ENCODE measurements around the gene BTN2A1.

DNA sequence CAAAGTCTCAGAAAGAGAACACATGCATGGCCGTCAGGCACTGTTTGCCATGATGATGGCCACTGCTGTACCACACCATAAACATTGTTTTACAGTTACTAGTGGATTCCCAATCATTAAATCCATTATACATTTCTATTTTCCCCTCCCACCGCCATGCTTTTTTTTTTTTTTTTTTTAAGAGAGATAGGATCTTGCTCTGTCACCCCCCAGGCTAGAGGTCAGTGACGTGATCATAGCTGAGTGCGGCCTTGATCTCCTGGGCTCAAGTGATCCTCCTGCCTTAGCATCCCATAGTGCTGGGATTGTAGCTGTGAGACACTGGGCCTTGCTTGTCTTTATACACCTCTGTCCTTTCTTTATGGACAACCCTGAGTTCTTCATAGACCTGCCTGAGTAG is 21.7 kb upstream of the BTN2A1 start:
- TF ChIP-seq POLR2AphosphoS5 (IDR thresholded peaks at IDR 0.05; ENCODE audit: borderline replicate concordance, low read depth, low read length) (no peak), EZH2 (IDR thresholded peaks at IDR 0.05) (no peak), FOXP2 (optimal IDR thresholded peaks at IDR 0.05; ENCODE audit: control extremely low read depth, extremely low read length, insufficient read depth) (no peak)
